ENCODE measurements around the gene ILK. TPM values are rescaled to one million over a fixed set of nuclear protein-coding genes. Genes with fewer than 3 reads are reported as not detected.

ILK gene
- total RNA-seq, 6 experiments from 2014 or later: 195 to 245 (median 223) TPM

- DNase-seq: no peak
- TF ChIP-seq, protein P1, sequence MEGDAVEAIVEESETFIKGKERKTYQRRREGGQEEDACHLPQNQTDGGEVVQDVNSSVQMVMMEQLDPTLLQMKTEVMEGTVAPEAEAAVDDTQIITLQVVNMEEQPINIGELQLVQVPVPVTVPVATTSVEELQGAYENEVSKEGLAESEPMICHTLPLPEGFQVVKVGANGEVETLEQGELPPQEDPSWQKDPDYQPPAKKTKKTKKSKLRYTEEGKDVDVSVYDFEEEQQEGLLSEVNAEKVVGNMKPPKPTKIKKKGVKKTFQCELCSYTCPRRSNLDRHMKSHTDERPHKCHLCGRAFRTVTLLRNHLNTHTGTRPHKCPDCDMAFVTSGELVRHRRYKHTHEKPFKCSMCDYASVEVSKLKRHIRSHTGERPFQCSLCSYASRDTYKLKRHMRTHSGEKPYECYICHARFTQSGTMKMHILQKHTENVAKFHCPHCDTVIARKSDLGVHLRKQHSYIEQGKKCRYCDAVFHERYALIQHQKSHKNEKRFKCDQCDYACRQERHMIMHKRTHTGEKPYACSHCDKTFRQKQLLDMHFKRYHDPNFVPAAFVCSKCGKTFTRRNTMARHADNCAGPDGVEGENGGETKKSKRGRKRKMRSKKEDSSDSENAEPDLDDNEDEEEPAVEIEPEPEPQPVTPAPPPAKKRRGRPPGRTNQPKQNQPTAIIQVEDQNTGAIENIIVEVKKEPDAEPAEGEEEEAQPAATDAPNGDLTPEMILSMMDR (IDR thresholded peaks at IDR 0.05): no peak
Observed at GRCh38 chr11:6598555-6598954, 5.0 kb upstream of the ILK start.

GRCh38 chr11:6599449-6599848 is 4.1 kb upstream of the ILK start:
- peaks cover 7% of the 10 kb centered on the region for H3K4me1 Mint-ChIP-seq (ENCODE audit: low read depth)
- TF ChIP-seq, protein P1 (IDR thresholded peaks at IDR 0.05): no peak
- no peak overlapping the region for H3K27ac Mint-ChIP-seq
- H3K27me3 Mint-ChIP-seq (ENCODE audit: insufficient read depth): no peaks in the 10 kb centered on the region; the same call in 1 of the 2 replicates
- peaks cover 31% of the 10 kb centered on the region for H3K36me3 Mint-ChIP-seq (ENCODE audit: low read depth)
- no peak for DNase-seq
- H3K9me3 Mint-ChIP-seq: no peaks in the 10 kb centered on the region
- no peak overlapping the region for H3K4me3 Mint-ChIP-seq

More at GRCh38 chr11:6598555-6598954, 5.0 kb upstream of the ILK start:
- Mint-ChIP-seq H3K27ac (no peak overlapping the region; the same call in 1 of the 2 replicates), H3K27me3 (ENCODE audit: insufficient read depth) (no peaks in the 10 kb centered on the region; the same call in 1 of the 2 replicates), H3K36me3 (ENCODE audit: low read depth) (peaks cover 35% of the 10 kb centered on the region), H3K4me1 (ENCODE audit: low read depth) (peaks cover 7% of the 10 kb centered on the region), H3K4me3 (no peak overlapping the region), H3K9me3 (no peaks in the 10 kb centered on the region)

GRCh38 chr11:6599881-6600390 is 3.6 kb upstream of the ILK start:
- Mint-ChIP-seq H3K4me1 (ENCODE audit: low read depth) (peaks cover 7% of the 10 kb centered on the region), H3K27ac (no peak overlapping the region), H3K27me3 (ENCODE audit: insufficient read depth) (no peaks in the 10 kb centered on the region; the same call in 1 of the 2 replicates), H3K4me3 (no peak overlapping the region), H3K9me3 (no peaks in the 10 kb centered on the region), H3K36me3 (ENCODE audit: low read depth) (peaks cover 28% of the 10 kb centered on the region)
- no peak for DNase-seq
- TF ChIP-seq, protein P1 (IDR thresholded peaks at IDR 0.05): no peak

DNA sequence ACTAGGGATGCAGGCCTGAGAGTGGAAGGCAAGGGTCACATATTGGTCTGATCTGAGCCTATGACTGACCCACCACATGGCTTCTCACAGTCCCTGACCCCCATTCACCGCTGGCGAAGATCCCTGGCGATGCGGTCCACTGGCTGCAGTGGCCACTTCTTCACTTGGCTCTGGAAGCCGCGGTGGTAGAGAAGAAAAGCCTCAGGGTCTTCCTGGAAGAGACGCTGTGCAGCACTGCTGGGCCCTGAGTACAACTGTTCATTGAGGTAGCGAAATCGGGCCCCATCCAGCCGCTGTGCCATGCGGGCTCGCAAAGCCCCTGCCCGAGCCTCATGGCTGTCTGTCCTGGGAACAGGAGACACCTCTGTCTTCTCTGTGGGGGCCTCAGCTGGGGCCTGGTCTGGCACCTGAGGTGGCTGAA is 2.5 kb upstream of the ILK start:
- Mint-ChIP-seq H3K36me3 (ENCODE audit: low read depth) (peaks cover 28% of the 10 kb centered on the region), H3K27me3 (ENCODE audit: insufficient read depth) (no peaks in the 10 kb centered on the region; the same call in 1 of the 2 replicates), H3K9me3 (no peaks in the 10 kb centered on the region), H3K4me3 (no peak overlapping the region), H3K4me1 (ENCODE audit: low read depth) (peaks cover 7% of the 10 kb centered on the region), H3K27ac (no peak overlapping the region)
- TF ChIP-seq, protein P1 (IDR thresholded peaks at IDR 0.05): no peak
- no peak for DNase-seq

- no peak for DNase-seq
- no peaks in the 10 kb centered on the region; the same call in 1 of the 2 replicates for H3K27me3 Mint-ChIP-seq (ENCODE audit: insufficient read depth)
- TF ChIP-seq, protein P1 (IDR thresholded peaks at IDR 0.05): no peak
- no peak overlapping the region for H3K27ac Mint-ChIP-seq
- peaks cover 29% of the 10 kb centered on the region for H3K36me3 Mint-ChIP-seq (ENCODE audit: low read depth)
- no peaks in the 10 kb centered on the region for H3K9me3 Mint-ChIP-seq
- no peak overlapping the region for H3K4me3 Mint-ChIP-seq
- peaks cover 11% of the 10 kb centered on the region for H3K4me1 Mint-ChIP-seq (ENCODE audit: low read depth)
Observed at GRCh38 chr11:6602096-6602940, 1.3 kb upstream of the ILK start.
